HG02973 (cell line): ENCODE results near the gene FBXO31.
A peak's percentile ranks its signal among the peaks of the same experiment; 100 is the strongest.

Experiments used
- ATAC-seq: cut with Tn5 transposase; IDR thresholded peaks from one replicate; pipeline ENCODE4 v1.9.1; 2021; ENCODE audit warnings: moderate library complexity; ENCODE audit not compliant: unreplicated experiment

FBXO31 gene

GRCh38 chr16:87383505-87384161 is at the start of gene FBXO31:
Gene FBXO31 (minus strand): TSS chr16:87383776. CDS start chr16:87383744, 32 bp downstream.
- ATAC-seq, result peak; percentile 37

- no peak for ATAC-seq
These were observed 48.8 kb upstream of the FBXO31 start for GRCh38 chr16:87432330-87432915.

- no peak for ATAC-seq
These were observed 48.4 kb upstream of the FBXO31 start for GRCh38 chr16:87431926-87432325.

GRCh38 chr16:87426423-87427215 is 43.0 kb upstream of the FBXO31 start:
- ATAC-seq, result no peak

- ATAC-seq, result no peak
These were observed 42.4 kb upstream of the FBXO31 start for GRCh38 chr16:87425941-87426340.

GRCh38 chr16:87424266-87424665 is 40.7 kb upstream of the FBXO31 start:
- ATAC-seq, result no peak

- no peak for ATAC-seq
These were observed 39.9 kb upstream of the FBXO31 start for GRCh38 chr16:87423429-87423828.

GRCh38 chr16:87422106-87422505 is 38.5 kb upstream of the FBXO31 start:
- ATAC-seq, result no peak

- ATAC-seq, result no peak
These were observed 37.7 kb upstream of the FBXO31 start for GRCh38 chr16:87421003-87421912.

GRCh38 chr16:87420026-87421002 is 36.7 kb upstream of the FBXO31 start:
- ATAC-seq, result no peak

- ATAC-seq, result no peak
These were observed 35.1 kb upstream of the FBXO31 start for GRCh38 chr16:87418644-87419043.

- no peak for ATAC-seq
These were observed 34.6 kb upstream of the FBXO31 start for GRCh38 chr16:87418216-87418615.

- ATAC-seq, result no peak
These were observed 33.9 kb upstream of the FBXO31 start for GRCh38 chr16:87417528-87417910.

GRCh38 chr16:87416826-87417527 is 33.4 kb upstream of the FBXO31 start:
- no peak for ATAC-seq

- ATAC-seq, result no peak
These were observed 31.9 kb upstream of the FBXO31 start for GRCh38 chr16:87415441-87415840.

- ATAC-seq, result no peak
These were observed 30.7 kb upstream of the FBXO31 start for GRCh38 chr16:87414251-87414680.

GRCh38 chr16:87412996-87413421 is 29.4 kb upstream of the FBXO31 start:
- ATAC-seq, result no peak

GRCh38 chr16:87412371-87412995 is 28.9 kb upstream of the FBXO31 start:
- ATAC-seq, result no peak
